GM18508 (cell line): ENCODE results near the gene TMEM86B.

Source experiments
- ATAC-seq: cut with Tn5 transposase; IDR thresholded peaks from one replicate; pipeline ENCODE4 v1.9.1; 2021; ENCODE audit warnings: moderate number of reproducible peaks; ENCODE audit not compliant: insufficient read depth, unreplicated experiment

Gene TMEM86B

DNA sequence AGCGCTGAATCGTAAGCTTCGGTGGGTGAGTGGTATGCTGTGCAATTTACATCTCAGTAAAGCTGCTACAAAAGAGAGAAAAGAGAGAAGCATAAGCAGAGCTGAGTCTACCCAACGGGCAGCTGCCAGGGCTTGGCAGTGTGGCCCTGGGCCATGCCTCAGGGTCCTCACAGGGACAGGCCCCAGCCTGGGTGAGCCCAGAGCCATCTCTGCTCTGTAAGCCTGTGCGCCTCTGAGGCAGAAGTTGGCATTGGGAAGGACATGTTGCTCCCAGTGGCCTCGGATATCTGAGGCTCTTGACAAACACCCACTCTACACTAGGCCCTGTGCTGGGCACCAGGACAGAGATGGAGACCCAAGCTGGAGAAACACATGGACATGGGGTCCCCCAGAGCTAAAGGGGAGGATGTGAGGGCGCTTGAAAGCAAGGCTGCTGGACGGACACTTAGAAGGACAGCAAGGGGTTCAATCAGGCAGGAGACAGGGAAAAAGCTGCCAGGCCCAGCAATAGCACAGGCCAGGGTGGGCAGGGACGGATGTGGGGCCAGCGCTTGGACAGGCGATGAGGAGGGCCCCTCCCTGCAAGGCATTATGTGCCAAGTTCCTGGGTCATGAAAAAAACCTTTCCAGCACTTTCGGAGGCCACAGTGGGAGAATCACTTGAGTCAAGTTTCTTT, 15.6 kb upstream of the TMEM86B start:
- ATAC-seq, result no peak

DNA sequence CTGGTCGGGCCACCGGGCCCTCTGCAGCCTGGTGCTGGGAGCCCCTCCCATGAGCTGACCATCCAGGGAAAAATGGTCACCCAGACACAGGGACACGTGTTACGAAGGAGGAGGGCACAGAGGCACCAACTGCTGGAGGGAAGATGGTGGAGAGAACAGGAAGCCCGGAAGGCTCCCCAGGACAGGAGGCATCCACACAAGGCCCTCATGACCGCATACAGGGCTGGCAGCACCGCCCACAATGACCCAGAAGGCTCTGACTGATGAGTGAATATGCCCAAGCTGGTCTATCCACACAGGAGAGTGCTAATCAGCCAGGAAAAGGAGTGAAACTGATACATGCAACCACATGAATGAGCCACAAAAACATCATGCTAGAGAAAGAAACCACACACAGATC, 14.0 kb upstream of the TMEM86B start:
- no peak for ATAC-seq

- ATAC-seq, result no peak
Measured at GRCh38 chr19:55241935-55242464, 13.4 kb upstream of the TMEM86B start.

DNA sequence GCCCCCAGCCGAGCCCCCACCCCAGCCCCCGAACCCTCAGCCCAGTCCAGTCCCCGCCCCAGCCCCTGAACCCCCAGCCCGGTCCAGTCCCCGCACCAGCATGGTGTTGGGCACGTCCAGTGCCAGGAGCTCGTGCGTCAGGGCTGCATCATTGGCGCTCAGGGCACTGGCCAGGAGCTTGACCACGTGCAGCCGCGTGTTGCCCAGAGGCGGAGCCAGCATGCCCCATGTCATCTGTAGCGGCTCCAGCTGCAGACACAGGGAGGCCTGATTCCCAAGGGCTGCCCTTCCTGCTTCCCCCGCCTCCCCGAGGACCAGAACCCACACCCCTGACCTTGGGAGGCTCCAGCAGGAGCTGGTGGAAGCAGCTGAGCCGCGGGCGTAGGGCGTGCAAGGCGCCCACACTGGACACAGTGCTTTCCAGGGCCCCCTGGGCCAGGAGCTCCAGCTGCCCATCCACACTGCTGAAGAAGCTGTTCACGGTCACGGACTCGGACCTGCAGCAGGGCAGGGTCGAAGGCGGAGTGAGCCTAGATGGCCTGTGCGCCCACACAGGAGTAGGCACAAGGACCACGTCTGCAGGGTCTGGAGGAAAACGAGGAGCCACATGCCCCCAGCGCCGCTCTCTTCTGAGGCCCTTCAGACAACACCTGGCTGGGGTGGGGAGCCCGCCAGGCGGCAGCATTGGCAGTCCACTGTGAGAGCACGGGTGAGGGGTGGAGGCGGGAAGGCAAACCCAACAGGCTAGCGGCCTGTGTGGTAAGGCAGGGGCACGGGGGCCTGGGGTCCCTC, 12.8 kb upstream of the TMEM86B start:
- no peak for ATAC-seq

- ATAC-seq, result no peak
Measured at GRCh38 chr19:55240713-55241020, 12.1 kb upstream of the TMEM86B start.

DNA sequence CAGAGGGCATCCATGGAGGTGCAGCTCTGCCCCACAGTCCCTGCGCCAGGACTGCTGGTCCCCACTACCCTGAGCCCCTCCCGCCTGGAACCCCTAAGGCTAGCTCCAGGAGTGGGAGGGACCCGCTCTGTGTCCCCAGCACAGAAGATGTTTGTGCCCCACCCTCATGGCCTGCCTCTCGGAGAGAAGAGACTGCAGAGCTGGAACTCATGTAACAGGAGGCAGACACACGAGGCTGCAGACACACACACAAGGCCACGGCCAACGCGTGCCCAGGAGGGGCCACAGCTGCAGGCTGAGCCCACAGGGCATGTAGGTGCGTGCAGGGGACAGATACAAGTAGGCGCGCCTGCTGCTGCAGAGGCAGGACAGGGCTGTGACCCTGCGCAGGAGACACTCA, 10.4 kb upstream of the TMEM86B start:
- no peak for ATAC-seq

DNA sequence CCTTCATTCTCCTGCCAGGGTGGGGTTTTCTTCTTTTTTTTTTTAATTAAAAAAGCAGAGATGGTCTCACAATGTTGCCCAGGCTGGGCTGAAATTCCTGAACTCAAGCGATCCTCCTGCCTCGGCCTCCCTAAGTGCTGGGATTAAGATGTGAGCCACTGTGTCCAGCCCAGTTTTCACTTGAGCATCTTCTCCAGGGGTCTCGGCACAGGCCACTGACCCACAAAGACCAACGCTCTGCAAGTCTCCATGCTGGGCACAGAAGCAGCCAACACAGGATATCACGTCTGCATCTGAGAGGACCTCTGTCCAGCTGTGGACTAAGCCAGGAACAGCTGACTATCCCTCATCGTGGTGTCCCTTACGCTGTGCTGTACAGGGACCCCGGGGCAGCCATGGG, 9.5 kb upstream of the TMEM86B start:
- no peak for ATAC-seq

DNA sequence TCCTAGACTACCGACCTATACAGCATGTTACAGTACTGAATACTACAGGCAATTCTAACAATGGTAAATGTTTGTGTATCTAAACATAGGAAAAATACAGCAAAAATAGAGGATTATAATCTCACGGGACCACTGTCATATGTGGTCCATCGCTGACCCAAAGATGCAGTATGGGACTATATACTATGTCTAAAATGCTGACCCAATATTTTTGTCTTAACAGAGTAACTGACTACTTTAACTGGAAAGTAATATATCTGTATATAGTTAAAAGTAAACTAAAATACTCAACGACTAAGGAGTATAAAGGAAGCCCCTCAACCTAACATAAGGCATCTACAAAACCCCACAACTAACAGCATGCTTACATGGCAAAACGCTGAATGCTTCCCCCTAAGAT, 4.4 kb upstream of the TMEM86B start:
- ATAC-seq, result no peak

GRCh38 chr19:55232286-55232602, 3.7 kb upstream of the TMEM86B start:
- no peak for ATAC-seq

GRCh38 chr19:55231391-55232285, 3.1 kb upstream of the TMEM86B start:
- ATAC-seq, result no peak

DNA sequence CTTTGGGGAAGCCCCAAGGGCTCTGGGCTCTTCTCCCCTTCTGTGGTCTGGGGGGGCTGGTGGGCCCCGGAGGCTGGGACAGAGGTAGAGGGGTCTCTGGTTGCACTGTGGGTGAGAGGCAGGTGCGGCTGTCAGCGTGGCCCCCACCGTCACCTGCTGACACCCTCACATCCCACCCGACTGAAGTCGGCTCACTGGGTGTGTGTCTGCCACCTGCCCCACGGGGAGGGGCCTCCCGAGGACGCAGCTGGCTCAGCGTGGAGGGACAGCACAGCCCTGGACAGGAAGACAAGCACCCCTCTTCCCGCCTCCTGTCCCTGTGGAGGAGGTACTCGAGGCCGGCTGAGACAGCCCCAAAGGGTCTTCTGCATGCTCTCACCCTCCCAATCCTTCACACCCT, 2.2 kb upstream of the TMEM86B start:
- no peak for ATAC-seq

DNA sequence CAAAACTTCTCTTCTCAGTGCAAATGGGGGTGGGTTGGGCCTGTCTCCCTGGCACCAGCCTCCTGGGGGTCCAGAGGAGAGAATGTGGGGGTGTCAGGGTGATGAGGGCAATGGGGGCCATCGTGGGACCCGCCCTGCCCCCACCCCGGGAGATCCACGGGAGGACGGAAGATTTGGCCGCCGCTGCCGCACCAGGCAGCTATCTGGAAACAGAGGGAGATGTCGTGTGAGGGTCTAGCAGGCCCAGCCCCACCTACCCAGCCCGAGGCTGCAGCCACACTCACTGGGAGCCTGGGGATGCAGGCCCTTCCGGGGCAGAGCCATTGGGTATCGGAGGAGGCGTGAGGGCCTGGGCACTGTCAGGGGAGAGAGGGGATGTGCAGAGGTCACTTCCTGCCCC, 1.8 kb upstream of the TMEM86B start:
- no peak for ATAC-seq

DNA sequence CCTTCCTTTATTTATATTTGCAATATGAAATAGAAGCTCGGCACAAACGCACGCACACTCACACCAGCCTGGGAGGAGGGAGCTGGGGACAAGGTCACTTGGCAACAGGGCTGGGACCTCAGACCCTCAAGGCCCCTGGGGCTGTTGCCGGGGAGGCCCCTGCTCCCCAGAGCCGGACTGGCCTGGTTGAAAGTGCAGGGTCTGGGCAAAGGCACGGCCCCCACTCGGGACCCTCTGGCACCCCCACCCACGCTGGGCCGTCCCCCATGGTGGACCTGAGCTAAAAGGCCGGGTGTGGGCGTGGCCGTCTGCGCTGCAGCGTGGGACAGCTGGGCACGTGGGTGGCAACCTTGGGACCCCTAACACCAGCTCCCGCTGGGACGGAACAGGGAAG, 1.2 kb upstream of the TMEM86B start:
- no peak for ATAC-seq

- no peak for ATAC-seq
Measured at GRCh38 chr19:55229145-55229788, 704 bp upstream of the TMEM86B start.

GRCh38 chr19:55228015-55228391, 560 bp downstream of the TMEM86B start:
- ATAC-seq, result no peak

DNA sequence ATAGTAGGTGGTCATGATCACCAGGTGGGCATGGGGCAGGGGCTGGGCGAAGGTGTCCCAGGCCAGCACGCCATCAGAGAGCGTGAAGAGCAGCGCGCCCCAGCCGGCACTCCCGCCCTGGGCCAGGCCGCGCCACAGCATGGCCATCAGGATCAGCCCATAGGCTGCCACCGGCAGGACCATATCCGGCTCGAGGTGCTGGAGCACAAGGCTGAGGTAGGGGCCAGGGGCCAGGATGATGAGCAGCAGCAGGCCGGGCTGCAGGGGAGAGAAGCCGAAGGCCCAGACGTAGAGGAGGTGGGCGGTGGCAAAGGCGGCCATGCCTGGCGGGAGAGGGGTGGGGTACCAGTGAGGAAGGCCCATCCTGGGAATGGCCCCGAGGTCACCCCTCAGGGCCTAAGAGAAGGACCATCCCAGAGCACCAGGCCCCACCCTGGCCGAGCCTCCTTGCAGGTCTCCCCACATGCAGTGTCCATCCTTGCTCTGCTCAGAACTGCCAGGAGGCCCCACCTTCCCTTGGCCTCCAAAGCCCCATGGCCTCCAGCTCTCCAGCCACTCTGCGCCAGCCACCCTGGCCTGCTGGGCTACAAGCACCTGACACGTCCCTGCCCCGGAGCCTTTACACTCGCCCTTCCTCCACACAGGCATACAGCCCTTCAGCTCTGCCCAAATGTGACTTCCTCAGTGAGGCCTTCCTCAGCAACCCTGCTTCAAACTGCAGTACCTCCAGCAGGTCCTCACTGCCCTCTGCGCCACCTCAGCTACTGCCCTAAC, 1.1 kb downstream of the TMEM86B start:
- no peak for ATAC-seq

DNA sequence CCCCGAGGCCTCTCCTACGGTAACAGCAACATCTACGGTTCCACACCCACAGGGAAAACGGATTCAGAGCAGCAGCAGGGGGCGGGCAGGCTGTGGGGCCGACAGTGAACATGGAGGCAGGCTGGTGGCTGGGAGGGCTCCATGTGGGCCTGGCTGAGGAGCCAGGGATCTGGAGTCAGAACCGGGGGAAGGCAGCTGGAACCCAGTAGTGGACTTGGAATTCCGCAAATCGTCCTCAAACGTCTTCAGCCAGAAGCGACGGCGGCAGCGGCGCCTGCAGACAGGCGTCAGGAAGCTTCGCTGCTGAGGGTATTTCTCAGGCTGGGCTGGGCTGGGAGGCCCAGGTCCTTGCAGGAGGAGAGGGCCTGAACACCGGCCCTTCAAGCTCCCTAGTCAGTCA, 1.8 kb downstream of the TMEM86B start:
- ATAC-seq, result no peak

DNA sequence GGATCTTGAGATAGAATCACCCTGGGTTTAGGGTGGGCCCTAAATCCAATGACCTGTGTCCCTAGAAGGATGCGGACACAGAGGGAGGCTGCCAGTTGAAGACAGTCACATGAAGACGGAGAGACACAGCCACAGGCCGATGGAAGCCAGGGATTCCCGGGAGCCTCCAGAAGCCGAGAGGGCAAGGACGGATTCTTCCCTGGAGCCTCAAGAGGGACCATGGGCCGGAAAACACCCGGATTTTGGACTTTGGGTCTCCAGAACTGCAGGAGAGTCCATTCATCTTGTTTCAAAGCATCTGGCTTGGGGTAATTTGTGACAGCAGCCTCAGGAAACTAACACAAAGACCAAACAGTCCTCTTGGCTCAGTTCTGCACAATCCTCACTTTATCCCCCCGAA, 2.3 kb downstream of the TMEM86B start:
- ATAC-seq, result no peak

DNA sequence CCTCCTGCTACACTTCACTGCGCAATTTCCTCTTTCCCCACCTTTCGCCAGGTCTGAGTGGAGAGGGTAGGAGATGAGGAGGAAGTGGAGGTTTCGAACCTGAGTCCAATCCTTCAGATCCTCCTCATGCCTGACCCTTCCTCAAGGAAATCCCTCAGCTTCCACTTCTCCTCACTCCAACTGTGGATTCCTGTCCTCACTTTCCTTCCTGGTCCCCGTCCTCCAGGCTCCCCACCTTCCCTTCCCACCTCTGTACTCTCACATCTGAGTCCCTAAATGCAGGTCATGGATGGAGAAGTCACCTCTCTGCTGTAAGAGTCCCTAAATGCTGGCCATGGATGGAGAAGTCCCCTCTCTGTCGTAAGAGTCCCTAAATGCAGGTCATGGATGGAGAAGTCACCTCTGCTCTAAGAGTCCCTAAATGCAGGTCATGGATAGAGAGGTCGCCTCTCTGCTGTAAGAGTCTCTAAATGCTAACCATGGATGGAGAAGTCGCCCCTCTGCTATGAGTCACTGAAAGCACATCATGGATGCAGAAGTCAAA, 3.1 kb downstream of the TMEM86B start:
- no peak for ATAC-seq
